Mucosa of stomach (tissue), 1 donor: Measurements from ENCODE around the gene SKAP1.
"Not testable (repeated sequence)": the region's sequence is repeated elsewhere in the genome, so short reads cannot be mapped to it uniquely, and the experiment has no call there.

ENCODE experiments used
- H3K27me3 ChIP-seq: one replicate; pipeline ENCODE4 v1.7.0; 2013; ENCODE audit warnings: mild to moderate bottlenecking, low read length; ENCODE audit not compliant: control insufficient read depth, insufficient read depth
- H3K36me3 ChIP-seq: one replicate; pipeline ENCODE4 v1.7.0; 2013; ENCODE audit warnings: low read length; ENCODE audit not compliant: control insufficient read depth, insufficient read depth
- H3K4me1 ChIP-seq: one replicate; pipeline ENCODE4 v1.7.0; 2013; ENCODE audit warnings: mild to moderate bottlenecking, low read length; ENCODE audit not compliant: control insufficient read depth, insufficient read depth
- H3K4me3 ChIP-seq: one replicate; pipeline ENCODE4 v1.7.0; 2013; ENCODE audit warnings: low read length
- H3K9ac ChIP-seq: one replicate; pipeline ENCODE4 v1.7.0; 2013; ENCODE audit warnings: mild to moderate bottlenecking, low read length, moderate library complexity
- H3K9me3 ChIP-seq: one replicate; pipeline ENCODE4 v1.7.0; 2013; ENCODE audit warnings: mild to moderate bottlenecking, low read length, moderate library complexity; ENCODE audit not compliant: control insufficient read depth
- donor health status: Pancreatic carcinoma.

Gene SKAP1

DNA sequence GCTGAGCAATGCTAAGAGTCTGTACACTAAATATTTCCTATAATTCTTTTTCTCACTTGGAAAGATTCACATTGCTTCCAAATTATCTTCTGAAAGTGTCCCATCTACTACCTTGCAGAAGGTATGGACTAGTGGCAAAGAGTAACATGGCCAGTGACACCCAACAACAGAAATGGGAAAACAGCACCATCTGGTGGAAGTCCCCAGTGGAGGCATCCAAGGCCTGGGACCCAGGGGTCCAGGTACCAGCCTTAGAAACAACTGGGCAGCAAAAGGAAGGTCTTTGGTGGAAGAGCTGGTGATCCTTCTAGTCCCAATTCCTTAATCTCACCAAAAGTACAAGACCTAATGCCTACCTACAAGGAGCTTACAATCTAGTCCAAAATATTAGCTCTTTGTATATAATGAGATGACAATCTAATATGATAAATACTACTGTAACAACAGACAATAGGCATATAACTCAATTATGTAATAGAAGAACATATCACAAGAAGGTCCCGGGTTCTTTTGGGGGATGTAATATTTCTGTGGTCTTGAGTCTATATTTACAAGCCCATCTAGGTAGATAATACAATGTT is 55.3 kb downstream of the SKAP1 start:
- Histone ChIP-seq H3K4me3 (no peak overlapping the region), H3K9me3 (no peaks in the 10 kb centered on the region), H3K36me3 (no peaks in the 10 kb centered on the region), H3K4me1 (no peaks in the 10 kb centered on the region), H3K27me3 (peaks cover 14% of the 10 kb centered on the region), H3K9ac (no peak overlapping the region)

DNA sequence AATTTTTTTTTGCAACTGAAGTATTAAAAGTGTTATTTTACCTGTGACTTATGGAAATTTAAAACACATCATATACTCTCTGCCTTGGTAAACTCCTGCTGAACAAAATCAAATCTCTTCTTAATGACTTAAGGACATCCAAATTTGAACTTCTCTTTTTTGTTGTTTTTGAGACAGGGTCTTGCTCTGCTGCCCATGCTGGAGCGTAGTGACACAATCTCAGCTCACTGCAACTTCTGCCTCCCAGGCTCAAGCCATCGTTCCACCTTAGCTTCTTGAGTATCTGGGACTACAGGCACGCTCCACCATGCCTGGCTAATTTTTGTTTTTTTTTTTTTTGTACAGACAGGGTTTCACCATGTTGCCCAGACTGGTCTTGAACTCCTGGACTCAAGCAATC is 56.1 kb downstream of the SKAP1 start:
- Histone ChIP-seq H3K36me3 (no peaks in the 10 kb centered on the region), H3K9ac (no peak overlapping the region), H3K9me3 (no peaks in the 10 kb centered on the region), H3K4me3 (no peak overlapping the region), H3K27me3 (peaks cover 14% of the 10 kb centered on the region), H3K4me1 (no peaks in the 10 kb centered on the region)

- Histone ChIP-seq H3K9ac (no peak overlapping the region), H3K9me3 (no peaks in the 10 kb centered on the region), H3K36me3 (no peaks in the 10 kb centered on the region), H3K4me3 (no peak overlapping the region), H3K27me3 (peaks cover 9% of the 10 kb centered on the region), H3K4me1 (no peaks in the 10 kb centered on the region)
These were observed 56.7 kb downstream of the SKAP1 start for GRCh38 chr17:48373130-48373830.

DNA sequence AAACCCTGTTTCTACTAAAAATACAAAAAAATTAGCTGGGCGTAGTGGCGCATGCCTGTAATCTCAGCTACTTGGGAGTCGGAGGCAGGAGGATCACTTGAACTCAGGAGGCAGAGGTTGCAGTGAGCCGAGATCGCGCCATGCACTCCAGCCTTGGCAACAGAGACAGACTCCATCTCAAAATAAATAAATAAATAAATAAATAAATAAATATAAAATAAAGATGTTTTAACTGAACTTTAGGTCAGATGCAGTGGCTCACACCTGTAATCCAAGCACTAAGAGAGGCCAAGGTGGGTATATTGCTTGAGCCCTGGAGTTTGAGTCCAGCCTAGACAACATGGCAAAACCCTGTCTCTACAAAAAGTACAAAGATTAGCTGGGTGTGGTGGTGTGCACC is 61.0 kb downstream of the SKAP1 start:
- H3K9me3 ChIP-seq, H3K27me3 ChIP-seq, H3K36me3 ChIP-seq, H3K4me3 ChIP-seq, H3K9ac ChIP-seq, H3K4me1 ChIP-seq: not testable (repeated sequence)

- Histone ChIP-seq H3K4me1 (no peaks in the 10 kb centered on the region), H3K27me3 (peaks cover 4% of the 10 kb centered on the region), H3K4me3 (no peak overlapping the region)
These were observed 61.6 kb downstream of the SKAP1 start for GRCh38 chr17:48368352-48368908.

GRCh38 chr17:48363161-48363560 is 66.9 kb downstream of the SKAP1 start:
- H3K4me3 ChIP-seq: no peak overlapping the region
- H3K4me1 ChIP-seq: no peaks in the 10 kb centered on the region
- H3K36me3 ChIP-seq: no peaks in the 10 kb centered on the region
- no peak overlapping the region for H3K9ac ChIP-seq
- H3K27me3 ChIP-seq: peaks cover 13% of the 10 kb centered on the region
- no peaks in the 10 kb centered on the region for H3K9me3 ChIP-seq

More at GRCh38 chr17:48368352-48368908, 61.6 kb downstream of the SKAP1 start:
- Histone ChIP-seq H3K9me3 (no peaks in the 10 kb centered on the region), H3K36me3 (no peaks in the 10 kb centered on the region), H3K9ac (no peak overlapping the region)

- not testable (repeated sequence) for H3K36me3 ChIP-seq, H3K9me3 ChIP-seq, H3K4me1 ChIP-seq, H3K4me3 ChIP-seq, H3K9ac ChIP-seq
- H3K27me3 ChIP-seq: peaks cover 13% of the 10 kb centered on the region
These were observed 69.0 kb downstream of the SKAP1 start for GRCh38 chr17:48360861-48361633.

DNA sequence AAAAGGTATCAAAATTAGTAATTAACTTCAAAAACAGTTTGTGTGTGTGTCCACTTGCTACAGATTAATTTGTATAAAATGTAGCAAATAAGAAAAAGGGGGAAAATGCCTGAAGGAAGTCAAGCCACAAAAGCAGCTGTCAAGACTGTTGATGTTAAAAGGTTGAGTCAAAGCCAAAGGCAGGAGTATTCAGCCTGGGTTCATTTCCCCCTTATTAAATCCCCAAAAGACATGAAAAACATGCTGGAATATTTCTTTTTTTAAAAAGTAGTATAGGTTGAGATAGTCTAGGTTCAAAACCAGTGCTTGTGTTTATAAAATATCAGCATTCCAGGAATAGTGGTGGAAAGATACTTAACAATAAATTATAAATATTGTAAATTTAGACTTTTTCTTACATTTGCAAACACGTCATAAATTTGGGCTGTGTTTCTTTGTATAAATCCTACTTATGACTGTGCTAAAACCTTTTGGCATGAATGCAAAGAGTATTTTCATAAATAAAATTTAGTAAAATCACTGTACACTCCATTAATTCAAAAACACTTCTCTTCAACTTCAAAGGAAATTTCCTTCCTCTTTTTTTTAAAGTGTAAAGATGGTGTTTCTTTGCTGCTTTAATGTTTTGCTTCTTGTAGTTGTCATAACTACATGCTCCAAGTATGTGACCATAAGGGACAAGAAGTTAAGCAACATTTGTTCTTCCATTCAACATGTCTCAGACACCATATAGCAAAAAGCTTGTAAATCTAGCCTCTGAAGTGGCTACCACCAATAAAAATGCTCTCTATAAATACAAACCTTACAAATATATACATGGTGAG is 72.0 kb downstream of the SKAP1 start:
- Histone ChIP-seq H3K36me3 (no peaks in the 10 kb centered on the region), H3K4me3 (no peak overlapping the region), H3K9ac (no peak overlapping the region), H3K4me1 (no peaks in the 10 kb centered on the region), H3K27me3 (peaks cover 7% of the 10 kb centered on the region), H3K9me3 (no peaks in the 10 kb centered on the region)

DNA sequence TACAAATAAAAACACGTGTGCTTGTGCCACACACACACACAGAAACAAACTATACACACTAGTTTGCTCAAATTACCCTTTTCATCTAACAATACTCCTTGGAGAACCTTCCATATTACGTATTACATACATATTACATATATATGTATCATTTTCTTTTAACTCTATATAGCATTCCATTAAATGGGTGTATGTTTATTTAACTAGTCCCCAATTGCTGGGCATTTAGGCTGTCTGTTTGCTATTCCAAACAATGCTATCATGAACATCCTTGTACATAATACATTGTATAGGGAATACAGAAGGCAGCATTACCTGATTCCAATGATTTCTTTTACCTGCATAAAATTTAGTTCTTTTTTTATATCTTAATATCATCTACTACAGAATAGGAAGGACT is 73.1 kb downstream of the SKAP1 start:
- no peak overlapping the region for H3K4me3 ChIP-seq
- H3K36me3 ChIP-seq: no peaks in the 10 kb centered on the region
- H3K27me3 ChIP-seq: peaks cover 3% of the 10 kb centered on the region

DNA sequence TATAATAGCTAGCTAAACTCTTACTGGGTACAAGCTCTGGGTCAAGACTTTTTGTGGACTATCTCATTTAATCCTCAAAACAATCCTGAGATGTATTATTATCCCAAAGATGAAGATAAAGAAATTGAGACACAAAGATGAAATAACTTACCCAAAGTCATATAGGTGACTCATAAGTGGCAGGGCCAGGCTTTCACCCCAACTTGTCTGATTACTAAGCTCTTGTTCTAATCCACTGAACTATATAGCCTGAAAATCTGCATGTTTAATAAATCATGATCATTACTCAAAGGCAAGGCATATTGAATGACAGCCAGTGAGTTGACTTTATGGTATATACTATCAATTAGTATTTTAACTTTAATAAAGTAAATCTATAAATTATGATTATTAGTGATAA is 77.4 kb downstream of the SKAP1 start:
- Histone ChIP-seq H3K27me3 (no peaks in the 10 kb centered on the region), H3K9me3 (no peaks in the 10 kb centered on the region), H3K4me3 (no peak overlapping the region), H3K36me3 (no peaks in the 10 kb centered on the region), H3K9ac (no peak overlapping the region), H3K4me1 (no peaks in the 10 kb centered on the region)

More for the DNA sequence above, 73.1 kb downstream of the SKAP1 start:
- Histone ChIP-seq H3K9me3 (no peaks in the 10 kb centered on the region), H3K9ac (no peak overlapping the region), H3K4me1 (no peaks in the 10 kb centered on the region)

- Histone ChIP-seq H3K9me3 (no peaks in the 10 kb centered on the region), H3K27me3 (no peaks in the 10 kb centered on the region), H3K4me3 (no peak overlapping the region), H3K36me3 (no peaks in the 10 kb centered on the region), H3K9ac (no peak overlapping the region), H3K4me1 (no peaks in the 10 kb centered on the region)
These were observed 78.1 kb downstream of the SKAP1 start for GRCh38 chr17:48351911-48352332.
